Activated CD8-positive, alpha-beta T cell treated with anti-CD3 and anti-CD28 coated beads for 36 hours (primary cell): Measurements from ENCODE around the gene TMIGD3. TPM values are rescaled to one million over a fixed set of nuclear protein-coding genes. Genes with fewer than 3 reads are reported as not detected.

ENCODE experiments used
- ATAC-seq: fragments of 200-7000 bp; cut with Tn5 transposase; one replicate; pipeline ENCODE4 v1.10.0; 2021; ENCODE audit warnings: mild to moderate bottlenecking, moderate library complexity
- CTCF ChIA-PET: fragments of 350-600 bp; sonication (Branson Sonifier 250); formaldehyde crosslinking; loops from one replicate; lab custom pipeline; 2021; ENCODE audit warnings: antibody characterized with exemption; lab: Charles Lee
- POLR2A ChIA-PET: fragments of 350-600 bp; sonication (Branson Sonifier 250); formaldehyde crosslinking; loops from one replicate; lab custom pipeline; 2021; ENCODE audit warnings: antibody characterized with exemption; lab: Charles Lee
- DNase-seq: peaks from one replicate; pipeline ENCODE4 v3.0.0-alpha.2; 2020
- H3K27ac Mint-ChIP-seq: one replicate; pipeline ENCODE4 v1.8.0; 2021; ENCODE audit warnings: mild to moderate bottlenecking, mixed read lengths
- H3K27me3 Mint-ChIP-seq: one replicate; pipeline ENCODE4 v1.8.0; 2021; ENCODE audit warnings: mixed read lengths
- H3K36me3 Mint-ChIP-seq: one replicate; pipeline ENCODE4 v1.8.0; 2021; ENCODE audit warnings: low read depth, mixed read lengths
- H3K4me1 Mint-ChIP-seq: one replicate; pipeline ENCODE4 v1.8.0; 2021; ENCODE audit warnings: low read depth, mixed read lengths
- H3K4me3 Mint-ChIP-seq: one replicate; pipeline ENCODE4 v1.8.0; 2021; ENCODE audit warnings: mild to moderate bottlenecking, moderate library complexity, mixed read lengths
- H3K9me3 Mint-ChIP-seq: one replicate; pipeline ENCODE4 v1.8.0; 2021; ENCODE audit warnings: mixed read lengths
- intact Hi-C: fragments of 100-400 bp; cut with micrococcal nuclease; formaldehyde crosslinking; loops from one replicate; pipeline ENCODE4 v1.10.0; 2022
- total RNA-seq, 2 experiments: library from RNA; stranded (reverse); gene quantifications; one replicate each; pipeline ENCODE4 v1.2.3, GENCODE V29; 2021
- TF ChIP-seq, protein P1 (sequence below): fragments of 200-600 bp; IDR thresholded peaks from one replicate; pipeline ENCODE4 v1.8.0; 2022; ENCODE audit warnings: antibody characterized with exemption, mild to moderate bottlenecking

The TMIGD3 gene
- total RNA-seq, 2 experiments from 2014 or later, result not detected

DNA sequence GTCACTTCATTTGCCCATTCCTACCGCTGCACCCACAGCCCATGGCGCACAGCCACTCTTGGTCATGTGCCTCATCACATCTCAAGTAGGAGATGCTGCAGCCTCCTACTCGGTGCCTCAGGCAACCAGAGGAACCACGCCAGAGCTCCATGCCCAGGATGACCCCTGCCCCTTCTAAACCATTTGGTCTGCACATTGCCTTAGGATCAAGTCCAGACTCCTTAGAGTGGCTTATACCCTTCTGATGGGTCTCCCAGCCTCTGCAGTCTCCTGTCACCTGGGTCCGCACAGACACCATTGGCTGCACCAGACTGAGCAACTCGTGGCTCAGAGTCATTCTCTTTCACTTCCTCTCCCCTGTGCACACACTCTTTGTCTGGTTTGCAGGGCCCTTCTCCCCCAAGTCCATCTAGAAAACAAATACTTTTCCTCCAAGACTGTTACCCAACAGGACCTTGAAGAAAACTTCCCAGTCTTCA is 2.2 kb upstream of the TMIGD3 start:
- intact Hi-C loops, result loop anchor here (5.0 kb wide), 3 partner anchors 33 to 252 kb away; partner anchors contain the start of genes C1orf162 and DDX20
- ATAC-seq (peak; percentile 27), DNase-seq (peak; percentile 41)
- CTCF ChIA-PET, result interaction anchor here (2.6 to 7.9 kb wide), 5 partner anchors 7 to 209 kb away, joined by 8 to 99 read pairs (median 52); partner anchors contain the start of gene C1orf162
- no peaks in the 10 kb centered on the region for H3K36me3 Mint-ChIP-seq
- H3K27ac Mint-ChIP-seq, result peak overlapping the region; percentile 59
- no peak overlapping the region for H3K4me3 Mint-ChIP-seq
- peaks cover 59% of the 10 kb centered on the region for H3K4me1 Mint-ChIP-seq
- H3K9me3 Mint-ChIP-seq, result no peaks in the 10 kb centered on the region
- TF ChIP-seq, protein P1, sequence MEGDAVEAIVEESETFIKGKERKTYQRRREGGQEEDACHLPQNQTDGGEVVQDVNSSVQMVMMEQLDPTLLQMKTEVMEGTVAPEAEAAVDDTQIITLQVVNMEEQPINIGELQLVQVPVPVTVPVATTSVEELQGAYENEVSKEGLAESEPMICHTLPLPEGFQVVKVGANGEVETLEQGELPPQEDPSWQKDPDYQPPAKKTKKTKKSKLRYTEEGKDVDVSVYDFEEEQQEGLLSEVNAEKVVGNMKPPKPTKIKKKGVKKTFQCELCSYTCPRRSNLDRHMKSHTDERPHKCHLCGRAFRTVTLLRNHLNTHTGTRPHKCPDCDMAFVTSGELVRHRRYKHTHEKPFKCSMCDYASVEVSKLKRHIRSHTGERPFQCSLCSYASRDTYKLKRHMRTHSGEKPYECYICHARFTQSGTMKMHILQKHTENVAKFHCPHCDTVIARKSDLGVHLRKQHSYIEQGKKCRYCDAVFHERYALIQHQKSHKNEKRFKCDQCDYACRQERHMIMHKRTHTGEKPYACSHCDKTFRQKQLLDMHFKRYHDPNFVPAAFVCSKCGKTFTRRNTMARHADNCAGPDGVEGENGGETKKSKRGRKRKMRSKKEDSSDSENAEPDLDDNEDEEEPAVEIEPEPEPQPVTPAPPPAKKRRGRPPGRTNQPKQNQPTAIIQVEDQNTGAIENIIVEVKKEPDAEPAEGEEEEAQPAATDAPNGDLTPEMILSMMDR, result no peak
- no peaks in the 10 kb centered on the region for H3K27me3 Mint-ChIP-seq
- POLR2A ChIA-PET, result interaction anchor here (0.6 to 3.9 kb wide), 5 partner anchors 9 to 277 kb away, joined by 3 to 23 read pairs (median 4); partner anchors contain the start of gene DDX20

DNA sequence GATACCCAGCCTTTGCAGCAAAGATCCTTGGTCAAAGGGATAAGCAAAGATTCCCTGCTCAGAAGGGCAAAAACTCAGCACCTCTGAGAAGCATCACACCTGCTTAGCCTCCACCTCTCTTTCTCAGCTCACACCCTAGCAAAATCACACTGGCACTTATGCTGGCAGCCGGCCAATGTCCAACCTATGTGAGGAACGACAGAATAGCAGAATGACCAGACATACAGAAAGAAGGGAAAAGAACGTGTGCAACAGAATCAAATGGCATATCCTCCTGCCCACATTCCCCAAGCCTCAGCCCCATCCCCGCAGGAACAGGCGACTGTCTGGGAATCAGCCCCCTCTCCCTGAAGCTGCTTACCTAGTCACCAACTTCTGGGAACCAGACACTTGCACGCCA is 664 bp upstream of the TMIGD3 start:
- Mint-ChIP-seq H3K27me3 (no peaks in the 10 kb centered on the region), H3K9me3 (no peaks in the 10 kb centered on the region), H3K27ac (no peak overlapping the region), H3K4me3 (no peak overlapping the region), H3K36me3 (no peaks in the 10 kb centered on the region), H3K4me1 (peaks cover 52% of the 10 kb centered on the region)
- ChIA-PET POLR2A (interaction anchor here (1.2 to 1.3 kb wide), 2 partner anchors 13 to 251 kb away, joined by 3 to 4 read pairs; partner anchors contain the start of gene DDX20), CTCF (interaction anchor here (1.3 to 1.4 kb wide), 3 partner anchors 22 to 251 kb away, joined by 3 to 6 read pairs (median 4); no protein-coding TSS in a partner anchor)
- ATAC-seq (no peak), DNase-seq (no peak)
- TF ChIP-seq, protein P1, result no peak
- intact Hi-C loops, result no loop called here

DNA sequence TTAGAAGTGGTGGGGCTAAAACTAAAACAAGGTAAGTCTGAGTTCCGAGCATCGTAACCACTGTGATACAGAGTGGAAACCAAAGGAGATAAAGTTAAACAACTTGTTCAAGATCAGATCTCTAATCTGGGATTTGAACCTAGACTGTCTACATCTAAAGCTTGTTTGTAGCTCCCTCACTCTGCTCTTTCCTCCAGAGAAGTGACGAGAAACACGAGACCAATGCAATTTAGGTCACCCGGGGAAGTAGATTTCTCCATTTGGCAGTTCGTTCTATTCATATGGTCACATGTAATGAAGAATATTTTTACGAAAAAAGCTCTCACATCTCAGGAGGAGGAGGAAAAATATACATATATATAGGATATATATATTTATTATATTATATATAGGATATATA is 1.8 kb downstream of the TMIGD3 start:
- intact Hi-C loops, result no loop called here
- ChIA-PET POLR2A (interaction anchor here (1.0 to 1.2 kb wide), 2 partner anchors 15 to 237 kb away, joined by 4 read pairs; partner anchors contain the start of gene INKA2), CTCF (interaction anchor here (2.6 kb wide), 1 partner anchor 16 kb away, joined by 9 read pairs; no protein-coding TSS in a partner anchor)
- TF ChIP-seq, protein P1, result no peak
- Mint-ChIP-seq H3K4me3 (no peak overlapping the region), H3K27ac (no peak overlapping the region), H3K27me3 (no peaks in the 10 kb centered on the region), H3K9me3 (peaks cover 12% of the 10 kb centered on the region), H3K4me1 (peaks cover 54% of the 10 kb centered on the region), H3K36me3 (peaks cover 6% of the 10 kb centered on the region)
- DNase-seq, result no peak
- no peak for ATAC-seq

DNA sequence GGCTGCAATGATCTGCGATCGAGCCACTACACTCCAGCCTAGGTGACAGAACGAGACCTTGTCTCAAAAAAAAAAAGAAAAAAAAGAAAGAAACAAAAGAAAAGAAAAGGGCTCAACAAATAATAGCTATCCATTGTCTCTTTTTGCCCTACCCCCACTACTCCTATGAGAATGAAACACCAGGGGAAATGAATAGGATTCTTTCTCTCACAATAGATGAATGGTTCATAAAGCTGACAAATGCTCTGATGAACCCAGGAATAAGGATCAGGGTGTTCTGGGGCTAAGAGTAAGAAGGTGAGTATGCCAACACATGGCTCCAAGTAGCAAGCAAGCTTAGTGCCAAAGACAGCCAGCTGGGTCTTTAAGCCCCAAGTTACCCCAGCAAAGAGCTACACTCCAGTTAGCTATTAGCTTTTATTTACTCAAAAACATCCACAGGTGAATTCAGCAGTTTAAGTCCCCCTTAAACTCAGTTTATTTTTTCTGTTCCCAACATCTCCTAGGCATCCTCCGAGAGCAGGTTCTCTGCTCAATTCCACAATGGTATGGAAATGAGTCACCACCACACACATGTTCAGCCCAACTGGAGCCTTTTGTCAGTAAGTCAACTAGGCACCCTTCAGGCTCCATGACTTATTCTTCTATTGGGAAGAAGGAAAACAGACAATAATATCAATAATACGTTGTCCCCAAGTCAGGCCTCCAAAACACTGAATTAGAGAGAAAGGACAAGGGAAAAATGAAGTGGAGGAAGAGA is 4.2 kb downstream of the TMIGD3 start:
- DNase-seq (no peak), ATAC-seq (no peak)
- Mint-ChIP-seq H3K27ac (no peak overlapping the region), H3K4me1 (peaks cover 39% of the 10 kb centered on the region), H3K9me3 (peaks cover 22% of the 10 kb centered on the region), H3K36me3 (peaks cover 10% of the 10 kb centered on the region), H3K27me3 (no peaks in the 10 kb centered on the region), H3K4me3 (no peak overlapping the region)
- ChIA-PET POLR2A (interaction anchor here (1.0 to 1.4 kb wide), 2 partner anchors 14 to 24 kb away, joined by 3 to 5 read pairs; no protein-coding TSS in a partner anchor), CTCF (interaction anchor here (1.0 to 4.2 kb wide), 4 partner anchors 8 to 270 kb away, joined by 3 to 52 read pairs (median 5); no protein-coding TSS in a partner anchor)
- intact Hi-C loops, result no loop called here
- TF ChIP-seq, protein P1, result no peak
